GM21447 (cell line): ENCODE results near the gene GPR132.
"Not testable (repeated sequence)": the region's sequence is repeated elsewhere in the genome, so short reads cannot be mapped to it uniquely, and the experiment has no call there.

Experiments used
- ATAC-seq: cut with Tn5 transposase; IDR thresholded peaks from one replicate; pipeline ENCODE4 v1.9.1; 2021; ENCODE audit not compliant: unreplicated experiment

Gene GPR132

DNA sequence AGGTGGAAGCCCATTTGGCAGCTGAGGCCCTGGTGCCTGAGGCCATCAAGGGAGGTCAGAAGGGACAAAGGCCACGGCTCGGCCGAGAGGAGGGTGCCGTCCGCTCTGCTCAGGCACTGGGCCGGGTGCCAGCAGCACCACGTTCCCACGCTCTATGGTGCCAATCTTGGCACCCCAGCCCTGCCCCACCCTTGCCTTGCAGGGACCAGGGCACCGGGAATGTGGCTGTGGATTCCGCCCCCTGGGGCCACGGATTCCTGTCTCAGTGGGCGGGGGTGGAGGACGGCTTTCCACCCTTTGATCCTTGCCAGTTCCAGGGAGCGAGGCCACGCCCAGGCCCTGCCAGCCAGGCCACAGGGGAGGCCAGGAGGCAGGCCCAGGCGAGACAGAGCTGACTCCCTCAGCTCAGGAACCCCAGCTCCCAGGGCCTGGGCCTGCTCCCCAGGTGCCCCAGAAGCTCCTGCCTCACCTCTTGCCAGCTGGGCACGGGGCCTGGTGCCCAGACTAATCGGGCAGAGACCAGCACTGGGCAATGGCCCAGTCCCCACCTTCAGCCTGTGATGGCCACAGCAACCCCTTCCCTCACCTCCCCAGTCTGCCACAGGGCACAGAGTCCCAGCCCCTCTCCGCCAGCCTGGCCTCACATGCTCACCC lies 26.4 kb upstream of the GPR132 start:
- ATAC-seq: no peak

DNA sequence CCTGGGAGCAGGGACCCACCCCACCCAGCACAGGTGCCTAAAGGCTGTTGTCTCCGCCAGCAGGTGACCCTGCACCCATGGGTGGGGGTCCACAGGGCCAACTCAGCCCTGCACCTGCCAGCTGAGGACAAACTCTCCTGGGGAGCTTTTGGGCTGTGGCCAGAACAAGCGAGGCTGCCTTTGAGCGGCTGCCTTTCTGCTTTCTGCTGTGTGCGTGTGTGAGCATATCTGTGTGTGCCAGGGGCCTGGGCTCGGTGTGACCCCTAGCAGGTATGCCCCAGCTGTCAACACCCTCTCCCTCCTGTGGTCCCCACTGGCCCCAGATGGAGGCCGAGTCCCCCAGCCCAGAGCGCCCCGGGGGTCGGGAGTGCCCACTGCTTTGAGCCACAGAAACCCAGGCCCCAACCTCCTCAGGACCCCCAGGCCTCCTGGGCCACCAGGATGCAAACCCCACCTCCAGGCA lies 25.9 kb upstream of the GPR132 start:
- no peak for ATAC-seq

DNA sequence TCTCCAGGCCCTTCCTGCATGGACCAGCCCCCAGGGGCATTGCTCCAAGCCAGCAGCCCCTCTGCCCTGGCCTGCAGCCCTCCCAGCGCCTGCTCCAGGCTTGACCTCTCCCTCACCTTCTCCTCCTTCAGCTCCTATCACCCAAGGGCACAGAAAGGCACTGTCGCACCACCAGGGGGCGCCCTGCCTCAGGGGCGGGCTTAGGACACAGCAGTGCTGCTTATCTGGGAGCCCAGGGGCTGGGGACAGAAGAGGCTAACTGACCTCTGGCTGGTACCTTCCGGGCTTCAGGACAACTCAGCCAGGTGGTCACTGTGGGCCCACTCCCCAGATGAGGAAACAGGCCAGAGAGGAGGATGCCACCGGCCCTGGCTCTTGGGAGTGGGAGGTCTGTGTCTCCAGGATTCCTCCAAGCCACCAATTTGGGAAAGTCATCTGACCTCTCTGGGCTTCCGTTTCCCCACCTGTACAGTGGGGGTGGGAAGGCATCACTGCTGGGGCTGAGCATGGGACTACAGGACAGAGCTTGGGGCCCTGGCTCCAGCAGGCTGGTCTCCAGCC lies 25.3 kb upstream of the GPR132 start:
- no peak for ATAC-seq

DNA sequence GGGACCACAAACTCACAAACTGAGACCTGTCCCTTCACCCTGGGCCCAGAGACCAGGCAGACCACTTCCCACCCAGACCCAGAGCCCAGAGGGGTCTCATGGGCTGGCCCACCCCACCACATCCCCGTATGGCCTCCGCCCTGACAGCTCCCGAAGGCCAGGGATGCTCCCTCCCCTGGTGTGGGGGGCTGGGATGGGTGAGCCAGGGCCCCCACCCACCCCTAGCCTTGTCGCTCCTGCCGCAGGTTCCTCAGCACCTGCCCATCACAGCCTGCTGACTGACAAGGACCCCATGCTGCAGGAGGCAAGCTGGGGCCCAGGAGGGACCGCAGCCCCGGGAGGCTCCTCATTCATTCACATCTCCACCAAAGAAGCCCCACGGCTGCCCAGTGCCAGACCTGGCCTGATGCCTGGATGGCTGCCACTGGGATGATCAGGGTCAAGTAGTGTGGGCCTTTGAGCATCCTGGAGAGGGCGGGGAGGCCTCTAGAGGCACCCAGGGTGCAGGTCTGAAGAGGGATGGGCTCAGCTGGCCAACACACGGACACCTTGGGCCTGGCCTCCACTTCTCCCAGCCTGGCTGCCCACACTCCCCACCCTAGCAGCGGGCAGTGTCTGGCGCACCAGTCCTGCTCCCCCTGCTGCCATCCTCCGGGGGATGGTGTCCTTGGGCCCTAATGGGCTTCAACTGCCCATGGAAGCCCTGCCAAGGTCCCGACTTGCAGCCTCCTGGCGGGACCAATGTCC lies 24.7 kb upstream of the GPR132 start:
- no peak for ATAC-seq

DNA sequence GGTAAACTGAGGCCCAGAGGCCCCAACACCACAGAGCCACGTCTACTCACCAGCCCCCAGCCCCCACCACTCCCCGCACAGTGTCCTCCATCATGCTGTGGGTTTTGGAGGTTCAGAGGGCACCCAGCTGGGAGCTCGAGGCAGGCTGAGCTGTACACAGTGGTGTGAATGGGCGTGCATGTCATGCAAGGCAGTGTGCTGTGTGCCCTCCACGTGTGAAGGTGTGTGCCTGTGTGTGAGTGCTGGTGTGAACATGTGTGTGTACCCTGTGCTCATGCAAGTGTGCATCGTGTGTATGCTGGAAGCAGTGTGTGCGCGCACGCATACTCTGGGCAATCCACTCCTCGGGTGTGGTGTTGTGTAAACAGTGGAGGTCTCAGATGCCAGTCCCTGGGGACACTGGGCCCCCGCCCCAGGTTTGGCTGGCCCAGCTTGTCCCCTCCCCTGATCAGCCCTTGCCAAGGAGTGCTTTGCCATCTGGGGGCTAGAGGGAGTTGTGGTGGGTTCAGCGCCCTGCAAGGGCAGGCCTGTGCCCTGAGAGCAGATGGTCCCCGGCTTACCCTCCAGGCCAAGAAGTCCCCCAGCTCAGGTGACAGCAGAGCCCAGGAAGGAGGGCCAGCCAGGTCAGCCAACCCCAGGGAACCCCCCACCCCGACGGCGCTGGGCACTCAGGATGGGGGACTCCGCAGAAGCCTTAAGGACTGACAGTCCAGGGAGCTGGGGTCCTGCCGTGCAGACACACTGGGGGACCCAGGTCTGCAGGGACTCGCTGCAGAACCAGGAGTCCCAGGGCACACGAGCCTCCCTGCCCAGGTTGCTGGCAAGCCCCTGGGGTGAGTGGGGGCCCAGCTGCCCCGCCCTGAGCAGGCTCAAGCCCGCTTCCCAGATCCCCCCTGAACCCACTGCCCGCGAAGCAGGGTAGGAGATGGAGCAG lies 23.8 kb upstream of the GPR132 start:
- no peak for ATAC-seq

DNA sequence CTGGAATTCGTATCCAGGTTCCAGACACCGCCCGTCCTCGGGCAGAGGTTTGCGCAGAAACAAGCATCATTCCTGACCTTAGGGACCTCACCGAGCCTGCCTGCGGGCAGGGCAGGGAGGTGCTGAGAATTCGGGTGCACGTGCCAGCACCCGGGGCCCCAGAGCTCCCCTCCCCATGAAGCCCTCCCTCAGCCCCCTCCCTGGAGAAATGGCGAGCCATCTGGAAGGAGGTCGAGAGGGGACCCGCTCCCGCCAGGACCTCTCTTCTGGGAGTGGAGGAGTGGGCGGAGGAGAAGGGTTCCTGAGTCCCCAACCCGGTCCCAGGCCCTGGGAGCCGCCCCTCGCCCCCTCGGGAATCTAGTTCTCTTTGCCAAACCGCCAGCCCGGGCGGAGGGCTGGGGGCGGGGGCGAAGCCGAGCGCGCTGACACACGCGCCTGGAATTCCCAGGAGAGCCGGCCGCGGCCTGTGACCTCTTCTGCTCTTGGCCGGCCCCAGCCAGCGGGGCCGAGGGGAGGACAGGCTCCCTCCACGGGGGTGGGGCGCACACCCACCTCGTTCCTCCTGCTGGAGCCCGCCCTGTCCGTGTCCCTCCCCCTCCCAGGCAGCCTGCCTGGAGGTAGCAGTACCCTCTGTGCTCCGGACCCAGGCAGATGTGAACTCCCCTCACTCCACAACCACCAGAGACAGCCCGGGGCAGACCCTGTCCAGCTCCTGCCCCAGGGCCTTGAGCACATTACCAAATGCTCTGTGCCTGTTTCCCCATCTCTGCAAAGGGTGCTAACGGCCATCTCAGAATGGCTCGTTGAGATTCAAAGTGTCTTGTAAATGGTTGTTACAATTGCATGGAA lies 23.0 kb upstream of the GPR132 start:
- ATAC-seq: no peak

DNA sequence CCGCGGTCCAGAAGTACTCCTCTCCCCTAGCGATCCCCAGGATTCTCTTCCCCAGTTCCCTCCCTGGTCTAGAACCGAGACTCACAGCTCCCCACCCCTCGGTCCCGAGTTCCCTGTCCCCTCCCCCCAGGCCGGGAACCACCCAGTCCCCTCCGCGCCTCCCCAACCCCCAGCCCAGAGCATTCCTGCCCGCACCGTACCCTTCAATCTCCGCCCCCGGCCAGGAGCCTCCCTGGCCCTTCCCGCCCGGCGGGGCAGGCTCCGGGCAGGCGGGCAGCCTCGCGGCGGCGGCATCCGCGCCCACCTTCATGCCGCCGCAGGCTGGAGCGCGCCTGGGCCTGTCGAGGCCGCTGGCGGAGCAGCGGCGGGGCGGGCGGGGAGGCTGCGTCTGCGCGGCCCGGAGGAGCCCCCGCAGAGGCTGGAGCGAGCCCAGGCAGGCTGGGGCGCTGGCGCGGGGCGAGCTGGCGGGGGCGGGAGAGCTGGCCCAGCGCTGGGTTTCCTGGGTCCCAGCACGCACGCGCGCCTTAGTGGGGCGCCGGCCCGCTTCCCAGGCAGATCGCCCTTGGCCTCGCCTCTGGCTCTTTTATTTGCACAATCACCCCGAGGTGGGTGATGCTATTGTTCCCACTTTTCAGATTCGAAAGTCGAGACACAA lies 22.2 kb upstream of the GPR132 start:
- peak; percentile 11 for ATAC-seq

DNA sequence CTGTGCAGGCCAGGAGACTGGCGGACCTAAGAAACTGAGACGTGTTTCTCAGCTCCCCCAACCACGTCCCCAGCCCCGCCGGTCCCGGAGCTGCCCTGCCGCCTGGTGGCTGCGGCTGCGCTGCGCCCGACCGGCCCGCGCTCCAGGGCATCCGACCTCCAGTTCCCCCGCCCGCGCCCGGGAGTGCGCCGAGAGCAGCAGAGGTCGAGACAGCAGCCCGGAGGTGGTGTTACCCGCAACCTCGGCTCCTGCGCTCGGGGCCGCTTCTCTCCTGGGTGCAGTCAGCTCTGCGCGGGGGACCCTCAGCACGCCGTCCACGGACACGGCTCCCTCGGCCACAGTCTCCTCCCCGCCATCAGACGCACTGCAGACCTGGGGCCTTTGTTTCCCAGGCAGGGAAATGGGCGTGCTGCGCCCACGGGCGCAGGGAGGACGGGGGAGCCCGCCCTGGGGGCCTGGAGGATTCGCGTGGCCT lies 21.6 kb upstream of the GPR132 start:
- ATAC-seq: peak; percentile 59

DNA sequence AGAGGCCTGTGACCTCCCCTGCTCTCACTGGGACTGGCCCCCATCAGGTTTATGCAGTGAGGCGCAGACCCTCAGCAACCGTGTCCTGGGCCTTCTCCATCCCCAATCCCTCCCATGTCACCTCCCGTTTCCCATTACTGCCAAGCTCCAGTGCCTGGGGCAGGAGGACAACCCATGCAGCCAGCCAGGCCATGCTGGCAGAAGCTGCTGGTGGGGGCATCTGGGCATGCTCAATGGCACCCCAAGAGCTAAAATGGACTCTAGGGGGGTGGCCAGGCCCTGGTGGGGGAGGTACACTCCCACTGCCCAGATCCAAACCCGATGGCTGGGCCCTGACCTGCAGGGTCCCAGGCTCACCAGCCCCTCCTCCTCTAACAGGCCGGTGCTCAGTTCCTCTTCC lies 20.5 kb upstream of the GPR132 start:
- no peak for ATAC-seq

DNA sequence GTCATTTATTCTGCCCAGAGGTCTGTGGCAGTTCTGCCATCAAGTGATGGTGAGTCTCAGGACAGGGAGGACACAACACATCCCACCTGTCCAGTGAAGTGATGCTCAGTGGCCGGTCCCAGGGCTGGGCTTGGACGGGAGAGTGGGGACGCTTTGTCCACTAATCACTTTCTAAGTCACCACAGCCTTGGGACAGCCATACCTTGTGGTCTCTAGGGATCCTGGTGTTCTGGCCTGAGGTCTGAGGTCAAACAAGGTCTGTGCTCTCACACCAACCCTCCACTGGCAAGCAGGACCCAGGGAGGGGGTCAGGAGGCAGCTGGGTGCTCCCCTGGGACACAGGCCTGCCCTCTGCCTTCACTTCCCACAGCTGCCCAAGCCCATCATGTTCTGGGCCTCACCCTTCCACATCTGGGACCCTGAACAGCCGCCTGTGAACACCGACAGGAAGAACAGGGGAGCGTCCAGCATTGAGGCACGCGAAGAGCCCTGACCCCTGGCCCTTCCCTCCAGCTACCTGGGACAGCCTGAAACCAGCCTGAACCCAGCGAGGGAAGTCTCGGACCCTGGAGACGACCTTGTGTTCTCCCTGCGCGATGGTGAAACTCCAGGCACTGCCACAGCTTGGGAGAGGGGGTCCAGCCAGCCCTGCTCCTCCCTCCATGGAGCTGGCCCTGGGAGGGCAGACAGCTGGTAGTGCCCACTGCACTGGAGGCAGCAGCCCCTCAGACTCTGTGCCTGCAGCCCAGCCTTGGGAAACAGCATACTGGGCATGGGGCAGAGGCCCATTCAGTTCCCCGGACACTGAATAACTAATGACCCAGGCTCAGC lies 19.7 kb upstream of the GPR132 start:
- ATAC-seq: no peak

DNA sequence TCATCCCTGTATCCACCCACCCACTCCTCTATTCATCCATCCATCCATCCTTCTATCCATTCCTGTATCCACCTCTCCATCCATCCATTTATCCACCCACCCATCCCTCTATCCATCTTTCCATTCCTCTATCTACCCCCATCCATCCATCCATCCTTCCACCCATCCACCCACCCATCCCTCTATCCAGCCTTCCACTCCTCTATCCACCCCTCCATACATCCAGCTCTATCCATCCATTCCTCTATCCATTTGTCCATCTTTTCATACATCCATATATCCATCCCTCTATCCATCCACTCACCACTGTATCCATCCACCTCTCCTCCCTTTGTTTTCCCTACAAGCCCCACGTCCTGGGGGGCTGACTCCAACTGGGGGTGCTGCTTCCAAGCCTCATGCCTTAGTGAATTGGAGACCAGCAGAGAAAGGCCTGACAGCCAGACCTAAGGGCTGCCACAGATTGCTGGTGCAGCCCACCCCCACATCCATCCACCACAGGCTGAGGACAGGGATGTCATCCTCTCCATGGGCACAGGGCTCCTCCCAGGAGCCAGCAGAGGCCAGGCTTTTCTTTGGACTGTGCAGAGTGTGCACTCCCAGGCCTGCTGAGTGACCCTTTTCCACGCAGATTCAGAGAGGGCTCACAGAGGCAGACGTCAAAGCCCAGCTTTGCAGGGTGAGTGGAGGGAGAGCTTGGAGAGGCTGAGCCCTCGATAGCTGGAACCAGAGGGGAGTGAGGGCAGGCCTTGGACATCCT lies 18.9 kb upstream of the GPR132 start:
- ATAC-seq: no peak

DNA sequence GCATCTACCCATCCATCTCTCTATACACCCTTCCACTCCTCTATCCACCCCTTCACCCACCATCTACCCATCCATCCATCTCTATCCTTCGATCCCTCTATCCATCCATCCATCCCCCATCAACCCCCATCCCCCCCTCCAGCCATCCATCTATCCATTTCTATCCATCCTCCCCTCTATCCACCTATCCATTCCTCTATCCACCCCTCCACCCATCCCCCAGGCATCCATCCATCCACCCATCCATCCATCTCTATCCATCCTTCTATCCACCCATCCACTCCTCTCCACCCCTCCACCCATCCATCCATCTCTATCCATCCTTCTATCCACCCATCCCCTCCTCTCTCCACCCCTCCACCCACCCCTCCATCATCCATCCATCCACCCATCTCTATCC lies 17.5 kb upstream of the GPR132 start:
- ATAC-seq: no peak

DNA sequence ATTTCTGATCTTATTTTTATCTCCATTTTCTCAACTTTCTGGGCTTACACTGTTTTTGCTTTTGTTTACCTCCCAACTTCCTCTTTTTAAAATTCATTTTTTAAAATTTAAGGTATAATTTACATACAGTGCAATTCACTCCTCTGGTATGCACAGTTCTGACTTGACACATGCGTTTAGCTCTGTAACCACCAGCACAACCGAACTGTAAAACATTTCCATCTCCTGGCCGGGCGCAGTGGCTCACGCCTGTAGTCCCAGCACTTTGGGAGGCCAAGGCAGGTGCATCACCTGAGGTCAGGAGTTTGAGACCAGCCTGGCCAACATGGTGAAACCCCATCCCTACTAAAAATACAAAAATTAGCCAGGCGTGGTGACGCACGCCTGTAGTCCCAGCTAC lies 16.2 kb upstream of the GPR132 start:
- ATAC-seq: not testable (repeated sequence)

DNA sequence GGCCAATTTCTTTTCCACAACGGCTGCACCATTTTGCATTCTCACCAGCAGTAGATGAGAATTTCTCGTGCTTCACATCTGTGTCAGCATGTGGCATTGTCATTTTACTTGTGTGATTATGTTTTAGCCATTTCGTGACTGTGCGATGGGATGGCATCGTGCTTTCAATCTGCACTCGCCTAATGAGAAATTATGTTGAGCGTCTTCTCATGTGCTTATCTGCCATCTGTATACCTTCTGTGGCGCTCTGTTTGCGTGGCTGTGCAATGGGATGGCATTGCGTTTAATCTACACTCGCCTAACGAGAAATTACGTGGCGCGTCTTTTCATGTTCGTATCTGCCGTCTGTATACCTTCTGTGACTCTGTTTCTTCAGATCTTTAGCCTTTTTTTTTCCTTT lies 14.9 kb upstream of the GPR132 start:
- no peak for ATAC-seq

DNA sequence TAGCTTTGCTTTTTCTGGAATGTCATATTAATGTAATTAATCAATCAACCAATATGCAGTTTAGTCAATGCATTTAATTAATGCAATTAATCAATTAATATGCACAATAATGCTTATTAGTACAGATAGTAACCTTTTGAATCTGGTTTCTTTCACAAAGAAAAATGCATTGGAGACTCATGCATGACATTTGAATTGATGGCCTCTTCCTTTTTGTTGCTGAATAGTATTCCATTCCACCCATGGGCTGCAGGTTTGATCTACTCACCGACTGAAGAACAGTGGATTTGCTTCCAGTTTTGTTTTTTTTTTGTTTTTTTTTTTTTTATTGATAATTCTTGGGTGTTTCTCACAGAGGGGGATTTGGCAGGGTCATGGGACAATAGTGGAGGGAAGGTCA lies 13.1 kb upstream of the GPR132 start:
- no peak for ATAC-seq

DNA sequence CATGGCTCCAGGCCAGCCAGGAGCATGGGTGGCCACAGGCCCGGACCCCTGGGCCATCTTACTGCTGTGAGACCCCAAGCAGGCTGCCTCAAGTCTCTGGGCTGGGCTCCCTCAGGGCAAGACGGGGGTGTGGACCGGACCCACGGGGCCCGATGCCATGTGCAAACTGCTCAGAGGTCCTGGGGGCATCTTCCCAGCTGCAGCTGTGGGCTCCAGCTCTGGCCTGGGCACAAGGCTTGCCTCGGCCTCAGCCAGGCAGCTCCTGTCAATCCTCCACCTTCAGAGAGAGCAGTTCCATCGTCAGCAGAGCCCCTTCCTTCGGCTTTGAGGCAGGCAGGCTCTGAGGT lies 12.4 kb upstream of the GPR132 start:
- ATAC-seq: no peak

DNA sequence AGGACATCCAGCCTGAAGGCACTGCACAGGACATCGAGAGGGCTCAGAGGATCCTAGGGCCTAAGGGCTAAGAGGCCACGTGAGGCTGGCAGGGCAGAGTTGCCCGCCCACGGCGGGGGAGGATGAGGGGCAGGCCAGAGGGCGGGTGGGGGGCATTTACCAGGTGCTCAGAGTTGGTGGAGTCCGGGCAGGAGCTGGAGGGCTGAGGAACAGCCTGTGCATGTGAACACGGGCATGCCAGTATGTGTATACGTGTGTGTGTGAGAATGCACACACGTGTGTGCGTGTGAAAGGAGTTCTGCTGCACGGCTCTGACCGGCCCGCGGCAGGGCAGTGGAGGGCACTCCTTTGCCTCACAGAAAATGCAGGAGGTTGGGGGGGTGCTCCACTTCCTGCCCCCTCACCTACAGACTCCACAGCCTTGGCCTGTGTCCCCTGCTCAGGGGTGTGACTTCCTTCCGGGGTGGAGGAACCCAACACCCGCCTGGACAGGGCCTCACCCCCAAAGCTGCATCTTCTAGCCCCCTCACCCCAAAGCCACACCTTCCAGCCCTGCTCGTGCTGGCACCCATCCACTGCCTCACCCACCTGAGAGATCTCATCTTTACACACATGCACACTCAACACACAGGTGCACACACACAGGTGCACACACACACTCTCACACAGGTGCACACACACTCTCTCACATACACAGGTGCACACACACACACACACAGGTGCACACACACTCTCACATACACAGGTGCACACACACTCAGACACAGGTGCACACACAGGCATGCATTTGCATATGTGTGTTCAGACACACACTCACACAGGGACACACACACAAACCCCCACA lies 11.8 kb upstream of the GPR132 start:
- ATAC-seq: no peak
